Tibial artery (tissue), 4 donors: Measurements from ENCODE around the gene PIM1.

Source experiments
- DNase-seq, 2 donors: peaks; one replicate each; pipeline ENCODE4 v3.0.0-alpha.2; 2019
- H3K27ac ChIP-seq, 2 donors: fragments of 200-600 bp; sonication (generic) in 1 of 2; 1 replicate in 1 of 2; 2 replicates in 1 of 2; pipeline ENCODE4 v1.5.1; 2018 to 2019; ENCODE audit warnings: mild to moderate bottlenecking in 1 of 2
- H3K27me3 ChIP-seq, 2 donors: fragments of 200-600 bp; sonication (generic) in 1 of 2; one replicate each; pipeline versions ENCODE4 v1.5.1 to v1.6.0; 2016 to 2019
- H3K36me3 ChIP-seq, 3 donors: fragments of 200-600 bp; sonication (generic) in 2 of 3; one replicate each; pipeline ENCODE4 v1.5.1; 2016 to 2019; ENCODE audit warnings: mild to moderate bottlenecking in 2 of 3
- H3K4me1 ChIP-seq, 4 donors: fragments of 200-600 bp; sonication (generic) in 2 of 4; 1 replicate in 3 of 4; 2 replicates in 1 of 4; pipeline ENCODE4 v1.5.1; 2016 to 2019
- H3K4me3 ChIP-seq, 2 donors: fragments of 200-600 bp; sonication (generic) in 1 of 2; 1 replicate in 1 of 2; 2 replicates in 1 of 2; pipeline ENCODE4 v1.5.1; 2018 to 2019; ENCODE audit warnings: mild to moderate bottlenecking in 2 of 2
- H3K9me3 ChIP-seq, 3 donors: fragments of 200-600 bp; sonication (generic) in 1 of 3; one replicate each; pipeline ENCODE4 v1.5.1; 2016 to 2019
- CTCF ChIP-seq, 2 experiments: fragments of 200-600 bp in 1 of 2; fragments of 450-650 bp in 1 of 2; IDR thresholded peaks; one replicate each; pipeline ENCODE4 v1.5.1; 2017 to 2019; ENCODE audit warnings: antibody characterized with exemption in 2 of 2, mild to moderate bottlenecking in 1 of 2, moderate library complexity in 1 of 2
- intact Hi-C: fragments of 100-400 bp; cut with DNase I; formaldehyde crosslinking; loops from one replicate; pipeline ENCODE4 v1.15.0; 2023; ENCODE audit warnings: low total_unique reads

PIM1 gene

GRCh38 chr6:37218511-37218910 lies 48.6 kb downstream of the PIM1 start:
- H3K27me3 ChIP-seq, result no peaks in the 10 kb centered on the region
- no peak overlapping the region for H3K27ac ChIP-seq
- intact Hi-C loops, result no loop called here
- H3K36me3 ChIP-seq, result no peaks in the 10 kb centered on the region
- no peak for TF ChIP-seq CTCF (IDR thresholded peaks at IDR 0.05)
- peaks cover 0 to 8% (median 5%) of the 10 kb centered on the region in 4 donors for H3K4me1 ChIP-seq
- DNase-seq, result no peak
- no peak overlapping the region for H3K4me3 ChIP-seq
- H3K9me3 ChIP-seq, result no peaks in the 10 kb centered on the region

GRCh38 chr6:37221585-37222124 lies 51.7 kb downstream of the PIM1 start:
- intact Hi-C loops, result no loop called here
- H3K4me1 ChIP-seq, result peaks cover 0 to 8% (median 5%) of the 10 kb centered on the region in 4 donors
- H3K27ac ChIP-seq, result peak overlapping the region in 1 of 2 donors; percentile 60
- DNase-seq, result no peak
- H3K36me3 ChIP-seq, result no peaks in the 10 kb centered on the region
- H3K27me3 ChIP-seq, result no peaks in the 10 kb centered on the region
- no peaks in the 10 kb centered on the region for H3K9me3 ChIP-seq
- no peak for TF ChIP-seq CTCF (IDR thresholded peaks at IDR 0.05)
- peak overlapping the region; percentile 58 to 68 for H3K4me3 ChIP-seq

- peak; percentile 59 to 86 for DNase-seq
- H3K4me3 ChIP-seq, result peak overlapping the region; percentile 58 to 68
- no peaks in the 10 kb centered on the region for H3K9me3 ChIP-seq
- H3K36me3 ChIP-seq, result no peaks in the 10 kb centered on the region
- TF ChIP-seq CTCF (IDR thresholded peaks at IDR 0.05), result no peak
- H3K27ac ChIP-seq, result peak overlapping the region; percentile 33 to 60
- H3K4me1 ChIP-seq, result peaks cover 0 to 8% (median 5%) of the 10 kb centered on the region in 4 donors
- intact Hi-C loops, result no loop called here
- H3K27me3 ChIP-seq, result no peaks in the 10 kb centered on the region
Observed at GRCh38 chr6:37222125-37222967, 52.4 kb downstream of the PIM1 start.

GRCh38 chr6:37222992-37223391 lies 53.0 kb downstream of the PIM1 start:
- Histone ChIP-seq H3K4me1 (peaks cover 0 to 8% (median 5%) of the 10 kb centered on the region in 4 donors), H3K27ac (peak overlapping the region in 1 of 2 donors; percentile 33), H3K4me3 (peak overlapping the region; percentile 58 to 68), H3K9me3 (no peaks in the 10 kb centered on the region), H3K36me3 (no peaks in the 10 kb centered on the region), H3K27me3 (no peaks in the 10 kb centered on the region)
- DNase-seq, result no peak
- no peak for TF ChIP-seq CTCF (IDR thresholded peaks at IDR 0.05)
- intact Hi-C loops, result no loop called here
